Activated CD4-positive, alpha-beta memory T cell treated with anti-CD3 and anti-CD28 coated beads for 36 hours (primary cell): ENCODE data around the gene CD244. TPM values are rescaled to one million over a fixed set of nuclear protein-coding genes. Genes with fewer than 3 reads are reported as not detected.

ENCODE experiments used
- CTCF ChIA-PET: fragments of 350-600 bp; sonication (Branson Sonifier 250); formaldehyde crosslinking; loops from one replicate; lab custom pipeline; 2021; ENCODE audit warnings: antibody characterized with exemption, inconsistent platforms; lab: Charles Lee
- POLR2A ChIA-PET: fragments of 350-600 bp; sonication (Branson Sonifier 250); formaldehyde crosslinking; loops from one replicate; lab custom pipeline; 2021; ENCODE audit warnings: antibody characterized with exemption; lab: Charles Lee
- DNase-seq: peaks from one replicate; pipeline ENCODE4 v3.0.0-alpha.2; 2020
- H3K27ac Mint-ChIP-seq: one replicate; pipeline ENCODE4 v1.8.0; 2021; ENCODE audit warnings: mixed read lengths
- H3K27me3 Mint-ChIP-seq: one replicate; pipeline ENCODE4 v1.8.0; 2021; ENCODE audit warnings: mixed read lengths
- H3K36me3 Mint-ChIP-seq: one replicate; pipeline ENCODE4 v1.8.0; 2021; ENCODE audit warnings: mixed read lengths
- H3K4me1 Mint-ChIP-seq: one replicate; pipeline ENCODE4 v1.8.0; 2021; ENCODE audit warnings: low read depth, mixed read lengths
- H3K4me3 Mint-ChIP-seq: one replicate; pipeline ENCODE4 v1.8.0; 2021; ENCODE audit warnings: mild to moderate bottlenecking, mixed read lengths
- H3K9me3 Mint-ChIP-seq: one replicate; pipeline ENCODE4 v1.8.0; 2021; ENCODE audit warnings: mixed read lengths
- intact Hi-C: fragments of 100-400 bp; cut with micrococcal nuclease; formaldehyde crosslinking; loops from one replicate; pipeline ENCODE4 v1.15.1; 2023
- total RNA-seq, 2 experiments: library from RNA; stranded (reverse); gene quantifications; one replicate each; pipeline ENCODE4 v1.2.3, GENCODE V29; 2021

The CD244 gene
- total RNA-seq, 2 experiments from 2014 or later = 0.14 TPM; not detected in 1

GRCh38 chr1:160827418-160827817 is 35.3 kb downstream of the CD244 start:
- H3K27ac Mint-ChIP-seq = no peak overlapping the region
- no peaks in the 10 kb centered on the region for H3K27me3 Mint-ChIP-seq
- CTCF ChIA-PET = interaction anchor here (1.4 to 7.1 kb wide), 4 partner anchors 49 to 126 kb away, joined by 3 to 150 read pairs (median 39); partner anchors contain the start of gene ITLN2
- intact Hi-C loops = no loop called here
- no peaks in the 10 kb centered on the region for H3K9me3 Mint-ChIP-seq
- no peak for DNase-seq
- no peak overlapping the region for H3K4me3 Mint-ChIP-seq
- peaks cover 5% of the 10 kb centered on the region for H3K4me1 Mint-ChIP-seq
- H3K36me3 Mint-ChIP-seq = no peaks in the 10 kb centered on the region
- POLR2A ChIA-PET = no interaction called here

GRCh38 chr1:160826546-160826945 is 36.1 kb downstream of the CD244 start:
- no peak for DNase-seq
- Mint-ChIP-seq H3K9me3 (no peaks in the 10 kb centered on the region), H3K4me3 (no peak overlapping the region), H3K27ac (no peak overlapping the region), H3K36me3 (no peaks in the 10 kb centered on the region), H3K4me1 (peaks cover 5% of the 10 kb centered on the region), H3K27me3 (no peaks in the 10 kb centered on the region)
- ChIA-PET POLR2A (no interaction called here), CTCF (interaction anchor here (1.2 to 7.1 kb wide), 3 partner anchors 48 to 126 kb away, joined by 4 to 150 read pairs (median 66); partner anchors contain the start of gene ITLN2)
- intact Hi-C loops = no loop called here

- no peaks in the 10 kb centered on the region for H3K27me3 Mint-ChIP-seq
- intact Hi-C loops = no loop called here
- no peaks in the 10 kb centered on the region for H3K4me1 Mint-ChIP-seq
- H3K9me3 Mint-ChIP-seq = no peaks in the 10 kb centered on the region
- H3K36me3 Mint-ChIP-seq = no peaks in the 10 kb centered on the region
- no peak overlapping the region for H3K27ac Mint-ChIP-seq
- ChIA-PET CTCF (interaction anchor here (0.8 to 1.6 kb wide), 3 partner anchors 14 to 148 kb away, joined by 3 to 7 read pairs (median 3); partner anchors contain the start of gene ITLN1), POLR2A (no interaction called here)
- no peak for DNase-seq
- no peak overlapping the region for H3K4me3 Mint-ChIP-seq
Measured at GRCh38 chr1:160823296-160823695, 39.4 kb downstream of the CD244 start.

- DNase-seq = no peak
- no peaks in the 10 kb centered on the region for H3K9me3 Mint-ChIP-seq
Measured at GRCh38 chr1:160821627-160822026, 41.1 kb downstream of the CD244 start.

DNA sequence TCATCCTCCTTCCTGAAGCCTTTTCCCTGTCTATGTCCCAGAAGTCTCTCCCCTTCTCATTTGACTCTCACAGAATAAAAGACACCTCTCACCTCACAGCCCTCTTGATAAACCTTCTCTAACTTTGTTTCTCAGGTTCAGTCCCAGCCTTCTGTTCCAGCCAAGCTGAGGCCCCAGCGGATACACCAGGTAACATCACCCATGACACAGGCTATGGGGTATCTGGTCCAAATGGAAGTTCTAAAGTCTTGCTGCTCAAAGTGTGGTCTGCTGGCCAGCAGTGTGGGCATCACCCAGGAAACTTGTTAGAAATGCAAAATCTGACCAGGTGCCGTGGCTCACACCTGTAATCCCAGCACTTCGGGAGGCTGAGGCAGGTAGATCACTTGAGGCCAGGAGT is 43.5 kb downstream of the CD244 start:
- H3K4me1 Mint-ChIP-seq = no peaks in the 10 kb centered on the region
- no peak overlapping the region for H3K27ac Mint-ChIP-seq
- no peaks in the 10 kb centered on the region for H3K9me3 Mint-ChIP-seq
- no peaks in the 10 kb centered on the region for H3K36me3 Mint-ChIP-seq
- intact Hi-C loops = no loop called here
- no peaks in the 10 kb centered on the region for H3K27me3 Mint-ChIP-seq
- POLR2A ChIA-PET = no interaction called here
- CTCF ChIA-PET = interaction anchor here (1.0 to 2.1 kb wide), 6 partner anchors 39 to 146 kb away, joined by 3 to 18 read pairs (median 4); no protein-coding TSS in a partner anchor
- no peak for DNase-seq
- no peak overlapping the region for H3K4me3 Mint-ChIP-seq

More at GRCh38 chr1:160821627-160822026, 41.1 kb downstream of the CD244 start:
- CTCF ChIA-PET = interaction anchor here (0.7 to 1.6 kb wide), 6 partner anchors 45 to 133 kb away, joined by 3 to 7 read pairs (median 4); partner anchors contain the start of gene ITLN2
- POLR2A ChIA-PET = no interaction called here
- no peaks in the 10 kb centered on the region for H3K27me3 Mint-ChIP-seq
- no peak overlapping the region for H3K4me3 Mint-ChIP-seq
- no peaks in the 10 kb centered on the region for H3K36me3 Mint-ChIP-seq
- H3K27ac Mint-ChIP-seq = no peak overlapping the region
- intact Hi-C loops = no loop called here
- no peaks in the 10 kb centered on the region for H3K4me1 Mint-ChIP-seq

DNA sequence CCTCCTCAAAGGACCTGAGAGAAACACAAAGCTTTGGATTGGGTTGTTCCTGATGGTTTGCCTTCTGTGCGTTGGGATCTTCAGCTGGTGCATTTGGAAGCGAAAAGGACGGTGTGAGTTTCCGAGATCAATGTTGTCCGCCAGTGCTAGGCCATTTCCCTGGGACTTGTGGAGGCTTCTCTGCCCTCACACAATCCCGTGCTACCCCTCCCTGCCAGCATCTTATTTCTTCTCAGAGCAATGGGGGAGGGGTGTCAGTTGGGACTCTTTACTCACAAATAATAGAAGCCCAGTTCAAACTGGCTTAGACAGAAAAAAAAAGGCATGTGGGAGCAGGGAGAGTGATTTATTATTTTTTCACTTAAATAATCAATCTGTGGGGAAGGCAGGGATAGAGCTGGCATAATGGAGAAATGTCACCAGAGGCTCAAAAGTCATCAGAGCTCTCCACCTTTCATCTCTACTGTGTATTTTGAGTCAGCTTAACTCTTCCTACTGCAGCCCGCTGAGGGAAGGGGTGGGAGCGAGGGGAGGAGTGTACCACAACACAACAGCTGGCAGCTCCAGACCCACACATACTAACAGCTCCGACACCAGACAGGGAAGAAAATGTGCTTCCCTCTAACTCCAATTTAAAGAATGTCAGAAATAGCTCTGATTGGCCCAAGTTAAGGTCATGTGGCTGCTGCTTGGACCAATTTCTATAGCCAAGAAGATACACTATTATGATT is 44.3 kb downstream of the CD244 start:
- no peak for DNase-seq
- Mint-ChIP-seq H3K4me3 (no peak overlapping the region), H3K9me3 (no peaks in the 10 kb centered on the region), H3K36me3 (no peaks in the 10 kb centered on the region), H3K4me1 (peaks cover 4% of the 10 kb centered on the region), H3K27me3 (no peaks in the 10 kb centered on the region), H3K27ac (no peak overlapping the region)
- ChIA-PET POLR2A (no interaction called here), CTCF (interaction anchor here (1.0 to 2.1 kb wide), 6 partner anchors 11 to 145 kb away, joined by 3 to 18 read pairs (median 7); no protein-coding TSS in a partner anchor)
- intact Hi-C loops = no loop called here

DNA sequence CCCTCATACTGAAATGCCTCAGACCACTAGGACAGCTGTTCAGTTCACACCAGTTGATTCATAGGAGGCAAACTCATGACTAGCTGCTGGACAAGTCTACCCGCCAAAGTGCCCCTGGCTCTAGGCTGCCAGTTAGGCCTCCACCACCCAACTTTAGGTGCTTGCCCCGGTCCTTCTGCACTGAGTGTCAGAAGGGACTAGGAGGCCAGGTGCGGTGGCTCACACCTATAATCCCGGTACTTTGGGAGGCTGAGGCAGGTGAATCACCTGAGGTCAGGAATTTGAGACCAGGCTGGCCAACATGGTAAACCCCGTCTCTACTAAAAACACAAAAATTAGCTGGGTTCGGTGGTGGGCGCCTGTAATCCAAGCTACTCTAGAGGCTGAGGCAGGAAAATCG is 47.8 kb downstream of the CD244 start:
- POLR2A ChIA-PET = no interaction called here
- no peak overlapping the region for H3K27ac Mint-ChIP-seq

DNA sequence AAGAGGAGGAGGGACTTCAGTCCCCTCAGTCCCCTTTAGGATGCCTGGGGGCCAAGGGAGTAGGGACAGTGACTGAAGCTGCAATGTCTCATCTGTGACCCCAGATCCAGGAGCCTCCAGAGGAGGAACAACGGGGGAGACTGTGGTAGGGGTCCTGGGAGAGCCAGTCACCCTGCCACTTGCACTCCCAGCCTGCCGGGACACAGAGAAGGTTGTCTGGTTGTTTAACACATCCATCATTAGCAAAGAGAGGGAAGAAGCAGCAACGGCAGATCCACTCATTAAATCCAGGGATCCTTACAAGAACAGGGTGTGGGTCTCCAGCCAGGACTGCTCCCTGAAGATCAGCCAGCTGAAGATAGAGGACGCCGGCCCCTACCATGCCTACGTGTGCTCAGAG is 48.4 kb downstream of the CD244 start:
- intact Hi-C loops = loop anchor here (5.0 kb wide), 2 partner anchors 37 to 87 kb away; no protein-coding TSS in a partner anchor

More for the DNA sequence above, 47.8 kb downstream of the CD244 start:
- intact Hi-C loops = loop anchor here (5.0 kb wide), 2 partner anchors 38 to 88 kb away; no protein-coding TSS in a partner anchor
- Mint-ChIP-seq H3K4me3 (no peak overlapping the region), H3K27me3 (no peaks in the 10 kb centered on the region), H3K4me1 (peaks cover 31% of the 10 kb centered on the region), H3K9me3 (no peaks in the 10 kb centered on the region), H3K36me3 (peaks cover 2% of the 10 kb centered on the region)
- no peak for DNase-seq
- CTCF ChIA-PET = interaction anchor here (1.0 to 2.0 kb wide), 2 partner anchors 15 to 17 kb away, joined by 4 to 5 read pairs; no protein-coding TSS in a partner anchor

DNA sequence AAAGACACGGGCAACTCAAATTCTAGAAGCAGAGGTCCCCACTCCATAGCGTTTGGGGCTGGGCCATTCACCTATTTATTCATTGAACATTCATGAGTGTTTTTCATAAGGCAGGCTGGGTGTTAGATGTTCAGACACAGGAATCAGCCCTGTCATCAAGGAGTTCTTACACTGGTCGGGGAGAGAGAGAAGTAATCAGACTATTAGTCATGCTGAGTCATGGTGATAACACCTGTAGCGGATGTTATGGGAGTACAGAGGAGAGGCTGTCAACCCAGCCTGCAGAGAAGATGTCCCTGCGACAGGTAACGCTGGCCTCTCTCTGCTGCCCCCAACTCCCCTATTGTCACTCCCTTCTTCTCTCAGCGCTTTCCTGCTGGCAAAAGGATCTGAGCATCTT is 49.5 kb downstream of the CD244 start:
- peaks cover 2% of the 10 kb centered on the region for H3K36me3 Mint-ChIP-seq
- no peaks in the 10 kb centered on the region for H3K9me3 Mint-ChIP-seq
- intact Hi-C loops = loop anchor here (5.0 kb wide), 2 partner anchors 36 to 86 kb away; no protein-coding TSS in a partner anchor

More for the DNA sequence above, 48.4 kb downstream of the CD244 start:
- ChIA-PET CTCF (interaction anchor here (2.0 kb wide), 1 partner anchor 16 kb away, joined by 4 read pairs; no protein-coding TSS in a partner anchor), POLR2A (no interaction called here)
- Mint-ChIP-seq H3K4me1 (peaks cover 33% of the 10 kb centered on the region), H3K27me3 (no peaks in the 10 kb centered on the region), H3K36me3 (peaks cover 2% of the 10 kb centered on the region), H3K9me3 (no peaks in the 10 kb centered on the region), H3K27ac (no peak overlapping the region), H3K4me3 (no peak overlapping the region)
- DNase-seq = no peak

DNA sequence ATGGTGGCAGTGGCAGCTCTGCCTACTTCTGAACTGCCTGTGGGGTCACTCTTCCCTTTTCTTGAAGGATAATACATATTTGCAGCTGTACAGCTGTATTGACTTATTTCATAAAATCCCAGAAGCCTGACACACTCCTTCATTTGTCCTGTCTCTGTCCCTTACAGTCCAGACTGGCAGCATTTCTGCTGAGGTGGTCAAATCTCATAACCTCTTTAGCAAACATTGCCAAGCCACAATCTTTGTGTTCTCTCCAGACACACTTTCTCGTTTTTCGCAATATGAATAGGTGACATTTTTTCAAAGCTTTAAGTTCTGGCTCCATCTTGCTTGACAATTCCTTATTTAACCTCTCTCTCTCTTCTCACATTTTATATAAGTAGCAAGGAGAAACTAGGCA is 51.5 kb downstream of the CD244 start:
- Mint-ChIP-seq H3K4me3 (no peak overlapping the region), H3K27me3 (no peaks in the 10 kb centered on the region), H3K9me3 (peaks cover 14% of the 10 kb centered on the region), H3K4me1 (peaks cover 56% of the 10 kb centered on the region), H3K36me3 (peaks cover 15% of the 10 kb centered on the region), H3K27ac (no peak overlapping the region)
- ChIA-PET CTCF (interaction anchor here (1.5 to 2.2 kb wide), 3 partner anchors 24 to 43 kb away, joined by 5 to 11 read pairs (median 8); no protein-coding TSS in a partner anchor), POLR2A (interaction anchor here (0.6 kb wide), 1 partner anchor 277 kb away, joined by 4 read pairs; no protein-coding TSS in a partner anchor)
- no peak for DNase-seq
- intact Hi-C loops = loop anchor here (5.0 kb wide), 2 partner anchors 34 to 84 kb away; no protein-coding TSS in a partner anchor

More for the DNA sequence above, 49.5 kb downstream of the CD244 start:
- DNase-seq = peak; percentile 33
- ChIA-PET CTCF (interaction anchor here (2.2 kb wide), 1 partner anchor 22 kb away, joined by 11 read pairs; no protein-coding TSS in a partner anchor), POLR2A (interaction anchor here (0.7 kb wide), 1 partner anchor 25 kb away, joined by 3 read pairs; no protein-coding TSS in a partner anchor)
- H3K27me3 Mint-ChIP-seq = no peaks in the 10 kb centered on the region
- H3K27ac Mint-ChIP-seq = no peak overlapping the region
- peaks cover 38% of the 10 kb centered on the region for H3K4me1 Mint-ChIP-seq
- no peak overlapping the region for H3K4me3 Mint-ChIP-seq

DNA sequence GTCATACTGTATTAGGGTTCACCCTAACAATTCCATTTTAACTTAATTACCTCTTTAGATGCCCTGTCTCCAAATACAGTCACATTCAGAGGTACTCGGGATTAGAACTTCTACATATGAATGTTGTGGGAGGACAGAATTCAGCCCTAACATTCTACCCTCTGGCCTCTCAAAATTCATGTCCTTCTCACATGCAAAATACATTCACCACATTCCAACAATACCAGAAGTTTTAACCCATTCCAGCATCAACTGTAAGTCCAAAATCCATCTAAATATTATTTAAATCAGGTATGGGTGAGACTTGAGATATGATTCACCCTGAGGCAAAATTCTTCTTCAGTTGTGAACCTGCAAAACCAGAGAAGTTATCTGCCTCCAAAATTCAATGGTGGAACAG is 52.2 kb downstream of the CD244 start:
- H3K27me3 Mint-ChIP-seq = no peaks in the 10 kb centered on the region
- CTCF ChIA-PET = interaction anchor here (1.5 kb wide), 1 partner anchor 33 kb away, joined by 8 read pairs; no protein-coding TSS in a partner anchor
- H3K27ac Mint-ChIP-seq = no peak overlapping the region
- H3K4me1 Mint-ChIP-seq = peaks cover 61% of the 10 kb centered on the region
- H3K4me3 Mint-ChIP-seq = no peak overlapping the region
- intact Hi-C loops = loop anchor here (5.0 kb wide), 2 partner anchors 33 to 83 kb away; no protein-coding TSS in a partner anchor
- DNase-seq = no peak
- POLR2A ChIA-PET = no interaction called here
- H3K36me3 Mint-ChIP-seq = peaks cover 18% of the 10 kb centered on the region
- peaks cover 19% of the 10 kb centered on the region for H3K9me3 Mint-ChIP-seq
